HT-29 (cell line): ENCODE results near the gene FAM184A. TPM values are rescaled to one million over a fixed set of nuclear protein-coding genes. Genes with fewer than 3 reads are reported as not detected.

Experiments
- DNase-seq: peaks from one replicate; pipeline ENCODE4 v3.0.0-alpha.2; 2015; ENCODE audit warnings: low spot score
- small RNA-seq: library from RNA; depleted of rRNA; stranded (forward); fragments of <200 nt; gene quantifications from one replicate; pipeline ENCODE3, GENCODE V24; 2014
- total RNA-seq: library from RNA; depleted of rRNA; stranded (reverse); fragments of >200 nt; shearing (Covaris generic); gene quantifications from 2 replicates; pipeline ENCODE4 v1.2.3, GENCODE V29; 2014; rRNA removed

The FAM184A gene
- total RNA-seq, 1 experiment from 2014 or later = not detected

DNA sequence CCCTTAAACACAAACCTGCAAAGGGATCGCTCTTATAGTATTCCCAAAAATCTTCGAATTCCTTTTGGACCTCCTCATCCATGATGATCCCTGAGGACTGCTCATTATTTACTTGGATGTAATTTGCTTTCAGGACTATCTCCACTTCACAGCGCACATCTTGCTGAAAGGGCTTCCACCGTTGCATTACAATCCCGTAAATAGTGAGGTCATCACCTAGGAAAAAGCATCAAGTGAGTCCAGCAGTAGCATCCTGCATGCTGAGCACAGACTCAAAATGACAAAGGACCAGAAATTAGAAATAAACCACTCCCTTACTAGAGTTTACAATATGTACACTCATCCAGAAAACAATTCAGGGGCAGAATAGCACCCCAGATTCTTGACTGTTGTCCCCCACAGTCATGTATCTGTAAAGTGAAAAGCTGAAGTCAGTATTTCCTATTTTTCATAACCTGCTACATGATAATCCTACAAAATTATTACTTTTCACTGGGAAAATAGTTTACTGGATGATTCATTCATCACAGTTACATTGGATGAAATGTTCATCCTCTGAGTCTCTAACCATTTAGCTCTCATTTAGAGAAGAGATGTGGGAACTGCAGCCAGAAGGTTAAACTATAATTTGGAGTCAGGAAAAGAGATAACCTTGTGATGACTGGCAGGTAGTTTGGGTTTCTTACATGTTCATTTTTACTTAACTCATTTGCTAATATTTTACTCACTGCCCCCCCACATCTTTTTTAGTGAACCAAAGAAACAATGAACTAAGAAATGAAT lies 160.7 kb downstream of the FAM184A start:
- DNase-seq = no peak

- no peak for DNase-seq
Measured at GRCh38 chr6:118914598-118914997, 163.9 kb downstream of the FAM184A start.

- DNase-seq = no peak
Measured at GRCh38 chr6:118913161-118913560, 165.3 kb downstream of the FAM184A start.

- no peak for DNase-seq
Measured at GRCh38 chr6:118912646-118913045, 165.8 kb downstream of the FAM184A start.

Small RNAs within 50 kb of the gene (small RNA-seq; reads per million reads assigned to genes)
- gene MIR548B (not detected), gene RF00019 (not detected)

Other genes starting within 250 kb of the FAM184A start
- 17.4 and 29.8 TPM in 2 replicates for gene ASF1A, start 184.5 kb downstream of the FAM184A start, total RNA-seq
- 6.0 and 6.1 TPM in 2 replicates for gene MCM9, start 143.5 kb downstream of the FAM184A start, total RNA-seq